CD1c-positive myeloid dendritic cell (primary cell): ENCODE measurements around the gene DBF4.
"Not testable (repeated sequence)": the region's sequence is repeated elsewhere in the genome, so short reads cannot be mapped to it uniquely, and the experiment has no call there.

ENCODE experiments used
- DNase-seq: peaks from one replicate; pipeline ENCODE4 v3.0.0-alpha.2; 2016; ENCODE audit errors: extremely low spot score

Gene DBF4, protein sequence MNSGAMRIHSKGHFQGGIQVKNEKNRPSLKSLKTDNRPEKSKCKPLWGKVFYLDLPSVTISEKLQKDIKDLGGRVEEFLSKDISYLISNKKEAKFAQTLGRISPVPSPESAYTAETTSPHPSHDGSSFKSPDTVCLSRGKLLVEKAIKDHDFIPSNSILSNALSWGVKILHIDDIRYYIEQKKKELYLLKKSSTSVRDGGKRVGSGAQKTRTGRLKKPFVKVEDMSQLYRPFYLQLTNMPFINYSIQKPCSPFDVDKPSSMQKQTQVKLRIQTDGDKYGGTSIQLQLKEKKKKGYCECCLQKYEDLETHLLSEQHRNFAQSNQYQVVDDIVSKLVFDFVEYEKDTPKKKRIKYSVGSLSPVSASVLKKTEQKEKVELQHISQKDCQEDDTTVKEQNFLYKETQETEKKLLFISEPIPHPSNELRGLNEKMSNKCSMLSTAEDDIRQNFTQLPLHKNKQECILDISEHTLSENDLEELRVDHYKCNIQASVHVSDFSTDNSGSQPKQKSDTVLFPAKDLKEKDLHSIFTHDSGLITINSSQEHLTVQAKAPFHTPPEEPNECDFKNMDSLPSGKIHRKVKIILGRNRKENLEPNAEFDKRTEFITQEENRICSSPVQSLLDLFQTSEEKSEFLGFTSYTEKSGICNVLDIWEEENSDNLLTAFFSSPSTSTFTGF

DNA sequence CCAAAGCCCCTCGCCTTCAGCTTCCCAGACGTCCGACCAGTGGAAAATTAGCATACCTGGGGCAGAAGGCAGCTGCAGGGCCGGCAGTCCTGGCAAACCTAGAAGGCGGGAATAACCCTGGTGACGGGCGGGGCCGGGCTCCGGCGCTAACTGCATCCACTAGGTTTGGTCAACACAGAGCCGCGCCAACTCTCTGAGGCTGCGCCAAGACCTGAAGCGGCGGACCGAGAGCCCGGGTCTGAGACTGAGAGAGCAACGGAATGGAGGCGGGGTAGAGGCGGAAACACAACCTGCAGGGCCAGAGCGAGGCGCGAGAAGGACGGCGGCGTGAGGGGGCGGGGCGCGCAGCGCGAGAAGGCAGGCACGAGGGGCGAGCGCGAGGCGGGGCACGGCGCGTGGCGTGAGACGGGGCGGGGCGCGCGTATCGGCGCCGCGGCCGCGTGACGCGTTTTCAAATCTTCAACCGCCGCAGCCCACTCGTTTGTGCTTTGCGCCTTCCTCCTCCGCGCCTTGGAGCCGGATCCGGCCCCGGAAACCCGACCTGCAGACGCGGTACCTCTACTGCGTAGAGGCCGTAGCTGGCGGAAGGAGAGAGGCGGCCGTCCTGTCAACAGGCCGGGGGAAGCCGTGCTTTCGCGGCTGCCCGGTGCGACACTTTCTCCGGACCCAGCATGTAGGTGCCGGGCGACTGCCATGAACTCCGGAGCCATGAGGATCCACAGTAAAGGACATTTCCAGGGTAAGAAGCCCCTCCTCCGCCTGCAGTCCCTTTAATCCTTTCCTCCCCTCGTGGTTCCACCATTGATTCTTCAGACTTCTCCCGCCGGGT is at the start of gene DBF4, which contains the start of gene SLC25A40:
Gene DBF4 (plus strand): TSS at position 454 of the 829 bp plus-strand sequence. CDS start 240 bp downstream, at position 694.
Gene SLC25A40 (minus strand): TSS at position 321 of the 829 bp plus-strand sequence. CDS start 17,633 bp downstream, outside the sequence.
- DNase-seq = peak; percentile 99

DNA sequence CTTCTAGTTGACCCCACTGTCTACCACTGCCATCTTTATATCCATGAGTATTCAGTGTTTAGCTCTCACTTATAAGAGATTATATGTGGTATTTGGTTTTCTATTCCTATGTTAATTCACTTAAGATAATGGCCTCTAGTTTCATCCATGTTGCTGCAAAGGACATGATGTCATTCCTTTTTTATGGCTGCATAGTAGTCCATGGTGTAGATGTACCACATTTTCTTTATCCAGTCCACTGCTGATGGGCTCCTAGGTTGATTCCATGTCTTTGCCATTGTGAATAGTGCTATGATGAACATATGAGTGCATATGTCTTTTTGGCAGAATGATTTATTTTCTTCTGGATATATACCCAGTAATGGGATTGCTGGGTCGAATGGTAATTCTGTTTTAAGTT is 47.9 kb upstream of the DBF4 start:
- DNase-seq = not testable (repeated sequence)

DNA sequence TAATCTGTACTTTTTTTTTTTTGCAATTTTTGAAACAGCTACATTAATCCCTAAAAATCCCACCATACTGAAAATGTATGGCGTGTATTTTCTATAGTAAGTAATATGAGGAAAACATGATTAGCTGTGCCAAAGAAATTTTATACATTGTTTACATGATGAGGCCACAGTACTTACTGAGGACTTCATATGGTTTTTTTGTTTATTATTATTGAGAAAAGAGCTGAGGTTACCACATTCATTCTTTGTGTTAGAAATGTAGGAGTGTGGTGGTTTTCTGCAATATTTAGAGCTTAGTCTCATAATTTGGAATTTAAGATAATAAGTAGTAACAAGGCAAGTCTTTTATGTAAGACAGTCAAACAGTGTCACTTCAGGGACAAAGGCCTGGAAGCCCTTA is 45.2 kb upstream of the DBF4 start:
- no peak for DNase-seq

DNA sequence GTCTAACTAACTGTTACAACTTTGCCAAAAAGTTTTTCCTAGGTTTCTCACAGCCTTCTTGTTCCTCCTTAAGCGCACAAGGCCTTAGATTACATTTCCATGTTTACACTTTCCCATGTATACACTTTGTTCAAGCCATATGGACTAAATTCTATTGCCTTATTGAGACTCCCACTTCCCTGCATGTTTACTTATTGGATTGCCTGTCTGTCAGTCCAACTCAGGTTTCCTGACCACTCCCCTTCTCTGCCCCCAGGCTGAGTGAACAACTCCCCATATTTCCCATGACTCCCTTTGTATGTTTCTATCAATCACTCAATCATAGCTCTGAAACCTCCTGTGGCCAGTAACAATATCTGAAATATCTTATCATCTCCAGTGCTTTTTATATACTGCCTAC is 43.2 kb upstream of the DBF4 start:
- DNase-seq = no peak

DNA sequence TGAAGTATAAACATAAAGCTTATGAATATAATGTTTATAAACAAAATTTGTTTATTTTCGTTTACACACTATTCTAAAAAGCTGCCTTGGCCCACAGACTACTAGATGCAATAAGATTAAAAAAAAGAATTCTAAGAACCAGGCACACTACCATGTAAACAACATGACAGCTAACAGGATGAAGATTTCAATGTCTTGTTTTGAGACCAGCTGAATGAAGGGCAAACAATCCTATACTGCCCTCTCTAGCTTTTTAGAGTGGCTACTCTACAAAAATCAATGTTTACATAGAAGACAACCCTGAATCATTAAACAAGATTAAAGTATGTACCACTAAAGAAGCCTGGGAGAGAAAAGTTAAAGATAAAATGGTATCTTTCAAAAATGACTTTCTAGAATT is 38.7 kb upstream of the DBF4 start:
- DNase-seq = no peak

DNA sequence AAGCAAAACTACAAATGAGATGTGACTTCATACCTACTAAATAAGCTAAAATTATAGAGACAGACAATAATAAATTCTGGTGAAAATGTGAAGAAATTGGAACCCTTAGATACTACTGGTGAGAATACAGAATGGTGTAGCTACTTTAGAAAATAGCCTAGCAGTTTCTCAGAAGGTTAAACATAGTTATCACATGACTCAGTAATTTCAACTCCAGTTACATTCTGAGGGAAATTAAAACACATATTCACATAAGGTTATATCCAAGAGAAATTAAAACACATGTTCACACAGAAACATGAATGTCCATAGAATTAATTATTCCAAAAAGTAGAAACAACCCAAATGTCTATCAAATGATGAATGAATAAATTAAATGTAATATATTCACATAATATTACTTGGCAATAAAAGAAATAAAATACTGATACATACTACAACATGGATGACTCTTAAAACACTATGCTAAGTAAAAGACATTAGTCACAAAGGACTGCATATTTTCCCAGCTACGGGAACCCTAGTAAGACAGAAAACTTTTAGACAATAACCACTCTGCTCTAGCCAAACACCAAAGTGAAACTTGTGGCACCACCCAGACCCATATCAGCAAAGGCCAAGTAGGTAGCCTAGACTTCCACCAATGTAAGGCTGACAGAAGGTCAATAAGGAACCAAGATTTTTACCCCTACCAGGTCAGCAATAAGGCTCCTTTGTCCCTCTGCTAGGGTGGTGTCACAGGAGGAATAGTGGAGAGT is 25.3 kb upstream of the DBF4 start:
- no peak for DNase-seq

DNA sequence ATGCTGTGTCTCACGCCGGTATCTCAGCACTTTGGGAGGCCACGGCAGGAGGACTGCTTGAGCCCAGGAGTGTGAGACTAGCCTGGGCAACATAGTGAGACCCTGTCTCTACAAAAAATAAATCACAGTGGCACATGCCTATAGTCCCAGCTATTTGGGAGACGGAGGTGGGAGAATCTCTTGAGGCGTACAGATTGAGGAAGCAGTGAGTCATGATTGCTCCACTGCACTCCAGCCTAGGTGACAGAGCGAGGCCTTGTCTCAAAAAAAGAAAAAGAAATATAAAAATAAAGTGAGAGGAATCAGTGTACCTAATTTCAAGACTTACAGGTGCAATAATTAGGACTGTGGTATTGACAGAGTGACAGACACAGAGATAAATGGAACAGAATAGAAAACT is 24.0 kb upstream of the DBF4 start:
- peak; percentile 59 for DNase-seq

DNA sequence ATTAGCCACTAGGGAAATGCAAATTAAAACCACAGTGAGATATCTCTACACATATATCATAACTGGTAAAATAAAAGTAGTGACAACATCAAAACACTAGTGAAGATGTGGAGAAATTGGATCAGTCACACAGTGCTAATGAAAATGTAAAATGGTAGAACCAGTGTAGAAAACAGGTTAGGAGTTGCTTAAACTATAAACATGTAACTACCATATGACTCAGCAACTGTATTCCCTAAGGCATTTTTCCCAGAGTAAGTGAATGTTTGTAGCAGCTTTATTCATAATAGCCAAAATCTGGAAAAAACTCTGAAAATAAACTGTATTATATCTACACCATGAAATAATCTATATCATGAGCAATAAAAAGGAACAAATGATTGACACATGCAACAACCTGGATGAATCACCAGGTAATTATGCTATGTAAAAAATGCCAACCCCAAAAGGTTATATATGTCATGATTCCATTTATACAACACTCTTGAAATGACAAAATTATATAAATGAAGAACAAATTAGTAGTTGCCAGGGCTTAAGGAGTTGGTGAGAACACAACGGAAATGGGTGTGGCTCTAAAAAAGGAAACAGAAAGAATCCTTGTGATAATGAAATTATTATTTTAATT is 22.9 kb upstream of the DBF4 start:
- DNase-seq = no peak

DNA sequence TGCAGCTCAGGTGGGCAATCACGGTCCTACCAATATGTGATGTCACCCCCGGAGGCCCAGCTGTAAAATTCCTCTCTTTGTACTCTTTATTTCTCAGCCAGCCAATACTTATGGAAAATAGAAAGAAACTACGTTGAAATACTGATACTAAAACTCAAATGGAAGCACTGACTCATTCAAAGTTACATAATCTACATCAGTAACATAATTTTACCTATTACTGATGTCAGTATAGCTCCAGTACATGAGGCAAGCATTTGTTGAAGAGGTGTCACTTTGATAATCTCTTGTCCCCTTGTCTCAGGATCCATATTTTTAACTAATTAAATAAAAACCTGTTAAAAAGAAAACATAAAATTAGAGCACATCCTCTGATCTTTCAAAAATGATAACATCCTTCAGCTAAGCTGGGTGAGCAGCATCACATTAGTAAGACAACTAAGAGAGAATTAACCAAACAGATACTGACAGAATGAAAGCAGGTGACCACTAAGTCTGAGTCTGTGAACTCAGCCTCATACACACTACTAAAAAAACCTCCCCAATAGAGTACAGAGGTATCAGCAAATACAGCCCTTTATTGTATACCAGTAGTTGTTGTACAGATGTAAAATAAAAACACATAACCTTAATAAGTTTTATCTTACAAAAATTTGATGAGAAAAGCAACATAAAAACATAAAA is 17.7 kb upstream of the DBF4 start:
- DNase-seq = peak; percentile 34

DNA sequence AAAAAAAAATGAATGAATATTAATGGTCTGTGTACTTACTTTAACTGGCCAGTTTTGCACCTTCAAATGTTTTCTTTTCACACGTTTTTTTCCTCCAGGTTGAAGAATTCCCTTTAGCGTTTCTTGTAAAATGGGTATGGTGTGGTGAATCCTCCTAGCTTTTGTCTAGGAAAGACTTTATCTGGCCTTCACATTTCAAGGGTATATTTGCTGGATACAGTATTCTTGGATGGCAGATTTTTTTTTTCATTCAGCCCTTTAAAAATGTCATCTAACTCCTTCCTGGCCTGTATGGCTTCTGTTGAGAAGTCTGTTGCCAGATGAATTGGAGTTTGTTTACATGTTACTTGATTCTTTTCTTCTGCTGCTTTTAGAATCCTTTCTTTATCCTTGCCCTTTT is 10.2 kb upstream of the DBF4 start:
- no peak for DNase-seq

DNA sequence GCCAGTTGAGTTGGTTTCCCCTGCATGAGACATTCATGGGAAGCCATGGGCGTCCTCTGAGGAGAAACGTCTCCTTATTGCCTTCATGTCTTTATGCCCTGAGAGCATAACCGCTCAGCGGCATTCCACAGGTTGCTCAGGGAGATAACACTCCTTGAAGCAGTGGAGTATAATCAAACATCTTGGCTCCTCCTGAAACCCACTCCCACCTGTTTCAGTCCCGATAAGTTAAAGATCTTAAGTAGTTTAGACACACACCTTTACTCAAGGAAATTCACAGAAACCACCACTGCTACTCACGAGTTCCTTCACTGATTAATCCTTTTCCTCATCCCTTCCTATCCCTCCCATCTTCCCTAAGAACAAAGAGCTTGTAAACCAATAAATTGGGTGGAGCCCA is 9.8 kb upstream of the DBF4 start:
- DNase-seq = not testable (repeated sequence)

DNA sequence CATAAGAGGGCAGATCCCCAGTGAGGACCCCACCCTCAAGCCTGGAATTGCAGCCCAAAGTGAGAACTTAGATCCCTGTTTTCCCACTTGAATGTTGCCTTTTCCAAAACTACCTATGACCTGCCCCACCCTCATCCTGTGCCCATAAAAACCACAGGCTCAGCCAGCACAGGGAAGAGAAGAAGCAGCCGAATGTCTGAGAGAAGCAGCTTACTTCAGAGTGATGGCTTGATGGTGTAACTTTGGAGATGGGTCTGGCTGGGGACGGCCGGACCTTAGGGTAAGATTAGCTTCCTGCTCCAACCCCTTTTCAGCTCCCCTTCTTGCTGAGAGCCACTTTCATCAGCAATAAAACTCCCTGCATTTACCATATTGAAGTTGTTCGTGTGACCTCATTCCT is 5.8 kb upstream of the DBF4 start:
- no peak for DNase-seq

DNA sequence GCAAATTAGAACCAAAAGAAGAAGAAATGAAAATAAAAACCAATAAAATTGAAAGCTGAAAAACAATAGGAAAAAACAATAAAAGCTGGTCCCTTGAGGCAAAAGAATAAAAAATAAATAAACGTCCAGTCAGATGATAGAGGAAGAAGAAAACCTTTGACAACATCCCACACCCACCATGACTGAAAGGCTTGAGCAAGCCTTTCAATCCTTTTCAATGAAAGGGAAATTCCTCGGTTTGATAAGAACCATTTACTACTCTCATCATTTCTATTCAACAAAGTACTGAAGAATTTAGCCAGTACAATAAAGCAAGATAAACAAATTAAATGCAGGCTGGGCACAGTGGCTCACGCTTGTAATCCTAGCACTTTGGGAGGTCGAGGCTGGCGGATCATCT is 3.9 kb upstream of the DBF4 start:
- peak; percentile 55 for DNase-seq

DNA sequence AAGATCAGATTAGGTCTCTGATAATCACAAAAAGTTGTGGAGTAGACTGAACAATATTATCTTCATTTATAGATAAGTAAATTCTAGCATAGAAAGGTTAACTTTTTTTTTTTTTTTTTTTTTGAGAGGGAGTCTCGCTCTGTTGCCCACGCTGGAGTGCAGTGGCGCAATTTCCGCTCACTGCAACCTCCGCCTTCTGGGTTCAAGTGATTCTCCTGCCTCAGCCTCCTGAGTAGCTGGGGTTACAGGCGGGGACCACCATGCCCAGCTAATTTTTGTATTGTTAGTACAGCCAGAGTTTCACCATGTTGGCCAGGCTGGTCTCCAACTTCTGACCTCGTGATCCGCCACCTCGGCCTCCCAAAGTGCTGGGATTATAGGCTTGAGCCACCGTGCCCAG is 3.0 kb upstream of the DBF4 start:
- DNase-seq = not testable (repeated sequence)

DNA sequence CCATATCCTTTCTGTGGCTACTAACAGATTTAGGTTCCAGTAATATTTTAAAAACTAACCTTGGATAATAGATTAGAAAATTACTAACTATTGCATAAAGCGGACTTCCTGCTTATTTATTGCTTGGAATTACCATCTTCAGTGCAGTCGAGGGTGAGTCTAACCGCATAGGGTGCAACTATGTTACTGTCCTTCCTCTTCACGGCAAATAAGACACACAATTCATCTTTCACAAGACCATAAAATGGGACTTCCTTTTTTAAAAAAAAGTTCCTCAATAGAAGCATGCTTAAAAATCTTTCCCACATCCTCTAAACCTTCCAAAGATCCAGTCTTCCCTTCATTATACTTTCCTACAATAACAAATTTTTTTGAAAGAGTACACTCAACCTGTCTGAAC is 2.2 kb upstream of the DBF4 start:
- DNase-seq = peak; percentile 88

DNA sequence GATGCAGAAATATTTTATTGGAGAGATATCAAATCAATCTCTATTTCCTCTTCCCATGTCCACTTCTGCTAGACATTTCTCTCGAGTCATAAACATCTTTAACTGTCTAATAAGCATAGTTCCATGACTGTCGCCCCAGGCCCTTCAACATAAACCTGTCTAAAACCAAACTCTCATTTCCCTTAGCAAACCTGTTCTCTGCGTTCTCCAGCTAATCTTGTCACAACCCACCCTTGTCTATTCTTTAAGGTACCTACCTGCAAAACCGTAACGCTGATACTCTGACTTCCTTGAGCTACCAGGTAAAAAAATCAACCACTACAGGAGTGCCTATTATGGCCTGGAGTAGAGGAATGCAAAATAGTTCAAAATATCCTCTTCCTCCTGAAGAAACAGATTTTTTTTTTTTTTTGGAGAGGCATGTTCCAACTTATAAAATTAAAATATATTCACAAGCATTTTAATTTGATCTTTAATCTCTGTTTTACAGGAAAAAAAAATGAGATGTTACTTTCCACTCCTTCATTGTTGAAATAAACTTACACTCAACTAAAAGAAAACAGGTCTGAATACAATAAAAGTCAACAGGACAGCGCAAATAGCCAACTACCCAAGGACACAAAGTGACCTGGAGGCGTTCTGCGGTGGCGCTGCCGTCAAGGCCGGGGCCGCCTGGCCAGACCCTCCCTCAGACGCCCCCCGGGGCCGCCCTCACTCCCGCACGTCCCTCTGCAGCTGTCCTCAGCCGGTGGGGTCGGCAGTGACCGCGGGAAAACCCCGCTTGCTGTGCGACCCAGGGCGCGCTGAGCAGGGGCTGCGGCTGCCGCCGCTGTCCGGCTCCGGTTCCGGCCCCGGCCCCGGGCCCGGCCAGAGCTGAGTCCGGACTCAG is 898 bp upstream of the DBF4 start:
- DNase-seq = peak; percentile 16

DNA sequence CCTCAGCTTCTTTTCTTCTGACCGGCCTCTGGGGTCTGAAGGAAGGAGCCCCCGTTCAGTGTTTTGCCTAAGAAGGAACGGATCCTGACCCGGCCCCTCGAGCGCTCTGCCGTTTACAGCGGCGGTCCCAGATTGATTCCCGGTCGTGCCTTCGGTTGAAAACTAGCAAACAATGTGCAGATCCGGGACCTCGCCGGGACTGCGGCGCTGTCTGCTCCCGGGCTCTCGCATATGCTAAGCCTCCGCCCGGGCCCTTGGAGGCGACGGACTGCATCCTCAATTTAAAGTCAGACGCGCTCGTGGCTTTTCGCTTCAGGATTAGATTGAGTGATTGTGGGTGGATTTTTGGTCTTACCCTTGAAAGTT is 559 bp downstream of the DBF4 start:
- peak; percentile 64 for DNase-seq

DNA sequence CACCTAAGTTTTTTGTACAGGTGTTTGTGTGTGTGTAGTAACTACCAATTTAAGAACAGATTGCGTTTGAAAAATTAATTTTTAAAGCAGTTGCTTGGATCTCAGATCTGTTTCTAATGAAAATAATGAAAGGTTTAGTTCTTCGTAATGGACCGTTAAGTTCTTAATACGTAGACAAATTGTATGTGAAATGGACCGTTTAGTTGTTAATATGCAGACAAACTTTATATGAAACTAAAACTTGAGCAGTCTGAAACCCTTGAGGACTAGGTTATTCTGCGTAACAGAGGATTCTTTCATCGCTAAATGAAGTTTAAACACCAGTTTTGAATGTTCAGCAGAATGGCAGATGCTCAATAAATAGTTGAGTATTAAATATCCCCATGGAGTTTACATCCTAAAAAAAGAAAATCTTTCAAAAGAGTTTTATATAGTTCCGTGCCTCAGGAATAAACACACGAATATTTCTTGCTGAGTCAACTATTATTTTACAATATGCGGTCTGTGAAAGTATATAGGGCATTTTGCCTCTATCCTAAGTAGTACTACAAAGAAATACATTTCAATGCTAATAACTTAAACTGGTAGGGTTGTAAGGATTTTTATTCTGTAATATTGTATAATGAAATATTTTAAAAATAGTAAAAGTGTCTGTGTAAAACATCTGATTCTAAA is 1.2 kb downstream of the DBF4 start:
- no peak for DNase-seq

DNA sequence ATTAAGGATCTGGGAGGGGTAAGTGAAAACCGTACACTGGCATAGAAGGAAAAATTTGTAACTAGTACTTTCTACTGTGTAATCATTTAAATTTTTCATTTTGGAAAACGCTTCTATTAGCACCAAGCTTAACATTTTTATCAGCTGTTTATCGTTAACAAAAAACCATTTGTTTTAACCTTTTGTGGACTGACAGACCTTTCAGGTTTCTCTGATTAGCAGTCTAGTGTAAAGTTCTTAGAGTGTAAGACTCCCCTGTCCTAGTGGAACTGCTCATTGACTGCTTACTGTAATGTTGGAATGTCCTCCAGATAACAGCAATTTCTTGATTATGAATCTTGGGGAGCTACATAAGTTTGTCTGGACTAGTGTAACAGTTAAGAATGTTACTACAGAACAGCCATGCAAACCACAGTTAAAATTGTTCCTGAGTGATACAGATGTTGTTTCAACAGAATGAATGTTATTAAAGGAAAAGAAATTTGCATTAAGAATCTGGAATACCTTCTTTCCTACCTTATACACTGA is 2.0 kb downstream of the DBF4 start:
- DNase-seq = no peak
